MM.1S (cell line): ENCODE data around the gene TDP2.

Experiments used
- EZH2 ChIP-seq: fragments of 300-600 bp; sonication (generic); optimal IDR thresholded peaks from 2 replicates; pipeline ENCODE3; 2017; ENCODE audit warnings: low read depth, mild to moderate bottlenecking, antibody characterized with exemption, low read length, mixed read lengths
- TF ChIP-seq, protein P1 (sequence below): fragments of 300-600 bp; sonication (generic); IDR thresholded peaks from 2 replicates; pipeline ENCODE4 v1.5.1; 2016; ENCODE audit warnings: antibody characterized with exemption, low read length, mixed read lengths

DNA sequence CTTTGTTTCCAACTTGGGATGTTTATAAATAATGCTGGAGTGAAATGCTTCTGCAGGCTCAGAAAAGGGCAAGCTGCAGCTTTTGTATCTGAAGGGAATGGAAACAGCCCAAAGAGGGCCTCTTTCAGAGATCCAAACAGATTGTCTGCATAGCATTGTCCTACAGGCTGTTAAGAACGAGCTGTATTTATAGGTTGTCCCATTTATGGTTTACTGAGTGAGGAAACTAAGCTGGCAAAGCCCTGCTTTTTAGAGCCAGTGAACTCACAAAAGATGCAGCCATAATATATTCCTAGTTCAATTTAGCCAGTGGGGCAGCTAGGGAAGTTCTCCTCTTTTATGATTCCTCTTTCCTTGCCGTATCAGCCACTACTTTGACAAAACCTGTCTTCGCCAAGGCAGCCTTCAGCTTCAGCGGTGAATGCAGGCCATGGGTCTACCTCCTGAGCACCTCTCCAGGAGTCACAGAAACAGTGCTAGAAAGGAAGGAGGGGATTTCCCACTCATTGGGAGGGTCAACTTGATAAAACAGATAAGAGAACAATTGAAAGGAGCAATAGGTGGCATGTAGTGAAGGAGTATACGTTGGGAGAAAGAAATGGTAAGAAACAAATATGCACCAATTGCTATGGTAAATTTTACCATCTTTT lies 35.7 kb downstream of the TDP2 start:
- TF ChIP-seq, protein P1, sequence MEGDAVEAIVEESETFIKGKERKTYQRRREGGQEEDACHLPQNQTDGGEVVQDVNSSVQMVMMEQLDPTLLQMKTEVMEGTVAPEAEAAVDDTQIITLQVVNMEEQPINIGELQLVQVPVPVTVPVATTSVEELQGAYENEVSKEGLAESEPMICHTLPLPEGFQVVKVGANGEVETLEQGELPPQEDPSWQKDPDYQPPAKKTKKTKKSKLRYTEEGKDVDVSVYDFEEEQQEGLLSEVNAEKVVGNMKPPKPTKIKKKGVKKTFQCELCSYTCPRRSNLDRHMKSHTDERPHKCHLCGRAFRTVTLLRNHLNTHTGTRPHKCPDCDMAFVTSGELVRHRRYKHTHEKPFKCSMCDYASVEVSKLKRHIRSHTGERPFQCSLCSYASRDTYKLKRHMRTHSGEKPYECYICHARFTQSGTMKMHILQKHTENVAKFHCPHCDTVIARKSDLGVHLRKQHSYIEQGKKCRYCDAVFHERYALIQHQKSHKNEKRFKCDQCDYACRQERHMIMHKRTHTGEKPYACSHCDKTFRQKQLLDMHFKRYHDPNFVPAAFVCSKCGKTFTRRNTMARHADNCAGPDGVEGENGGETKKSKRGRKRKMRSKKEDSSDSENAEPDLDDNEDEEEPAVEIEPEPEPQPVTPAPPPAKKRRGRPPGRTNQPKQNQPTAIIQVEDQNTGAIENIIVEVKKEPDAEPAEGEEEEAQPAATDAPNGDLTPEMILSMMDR, result no peak
- TF ChIP-seq EZH2, result no peak
